Brain microvascular endothelial cell (primary cell): ENCODE measurements around the gene GFER.
A peak's percentile ranks its signal among the peaks of the same experiment; 100 is the strongest.

Source experiments
- DNase-seq: peaks from one replicate; pipeline ENCODE4 v3.0.0-alpha.2; 2020
- H3K27ac ChIP-seq: fragments of 250-450 bp; sonication (Bioruptor Pico); 2 replicates; pipeline ENCODE4 v1.5.1; 2020; ENCODE audit warnings: mild to moderate bottlenecking, moderate library complexity
- H3K27me3 ChIP-seq: fragments of 250-450 bp; sonication (Bioruptor Pico); replicated peaks from 2 replicates; pipeline ENCODE4 v1.5.1; 2020; ENCODE audit warnings: mild to moderate bottlenecking
- H3K36me3 ChIP-seq: fragments of 250-450 bp; sonication (Bioruptor Pico); replicated peaks from 2 replicates; pipeline ENCODE4 v1.5.1; 2020; ENCODE audit warnings: mild to moderate bottlenecking
- H3K4me3 ChIP-seq: 2 replicates; pipeline ENCODE4 v1.5.1; 2011; ENCODE audit warnings: low read depth, mild to moderate bottlenecking, control low read depth, low read length, moderate library complexity
- in situ Hi-C: cut with HindIII; loops from 2 replicates; pipeline ENCODE4 v1.10.0; 2017; ENCODE audit warnings: low sequenced_read_pairs, low pct_ligation_motif_present
- TF ChIP-seq, protein P1 (sequence below): IDR thresholded peaks from 2 replicates; pipeline ENCODE4 v1.5.1; 2011; ENCODE audit warnings: low read depth, mild to moderate bottlenecking, moderate library complexity, low read length, control low read depth, inconsistent platforms; ENCODE audit errors: missing control alignments

GFER gene

DNA sequence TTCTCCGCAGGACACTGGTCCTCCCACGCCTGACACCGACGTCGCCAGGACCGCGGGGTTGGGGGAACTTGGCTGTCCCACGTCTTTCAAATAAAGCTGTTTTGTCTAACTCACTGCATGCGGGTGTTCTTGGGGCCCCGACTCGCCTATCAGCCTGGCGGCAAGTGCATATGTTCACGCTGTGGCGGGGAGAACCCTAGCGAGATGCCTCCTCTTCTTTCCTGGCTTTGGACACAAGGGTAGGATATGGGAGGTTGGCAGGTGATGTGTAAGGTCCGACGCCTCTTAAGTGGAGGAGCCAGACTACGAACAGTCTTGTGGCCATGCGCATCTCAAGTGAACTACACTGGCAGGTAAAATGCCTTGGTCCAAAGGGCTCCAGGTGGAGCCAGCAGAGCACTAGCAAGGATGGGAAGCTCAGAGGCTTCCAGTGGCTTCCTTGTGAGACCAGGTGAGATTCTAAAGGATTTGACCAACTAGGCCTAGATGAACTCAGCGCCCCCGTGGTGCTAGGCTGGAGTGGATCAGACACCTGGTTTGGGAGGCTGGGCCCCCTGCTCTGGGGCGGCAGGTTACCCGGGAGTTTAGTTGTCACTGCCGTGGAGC is 18.5 kb upstream of the GFER start:
- no peak for DNase-seq
- peak overlapping the region; percentile 93 for H3K4me3 ChIP-seq
- peaks cover 32% of the 10 kb centered on the region for H3K36me3 ChIP-seq
- TF ChIP-seq, protein P1, sequence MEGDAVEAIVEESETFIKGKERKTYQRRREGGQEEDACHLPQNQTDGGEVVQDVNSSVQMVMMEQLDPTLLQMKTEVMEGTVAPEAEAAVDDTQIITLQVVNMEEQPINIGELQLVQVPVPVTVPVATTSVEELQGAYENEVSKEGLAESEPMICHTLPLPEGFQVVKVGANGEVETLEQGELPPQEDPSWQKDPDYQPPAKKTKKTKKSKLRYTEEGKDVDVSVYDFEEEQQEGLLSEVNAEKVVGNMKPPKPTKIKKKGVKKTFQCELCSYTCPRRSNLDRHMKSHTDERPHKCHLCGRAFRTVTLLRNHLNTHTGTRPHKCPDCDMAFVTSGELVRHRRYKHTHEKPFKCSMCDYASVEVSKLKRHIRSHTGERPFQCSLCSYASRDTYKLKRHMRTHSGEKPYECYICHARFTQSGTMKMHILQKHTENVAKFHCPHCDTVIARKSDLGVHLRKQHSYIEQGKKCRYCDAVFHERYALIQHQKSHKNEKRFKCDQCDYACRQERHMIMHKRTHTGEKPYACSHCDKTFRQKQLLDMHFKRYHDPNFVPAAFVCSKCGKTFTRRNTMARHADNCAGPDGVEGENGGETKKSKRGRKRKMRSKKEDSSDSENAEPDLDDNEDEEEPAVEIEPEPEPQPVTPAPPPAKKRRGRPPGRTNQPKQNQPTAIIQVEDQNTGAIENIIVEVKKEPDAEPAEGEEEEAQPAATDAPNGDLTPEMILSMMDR = no peak
- no peaks in the 10 kb centered on the region for H3K27me3 ChIP-seq
- in situ Hi-C loops = no loop called here
- peak overlapping the region; percentile 88 for H3K27ac ChIP-seq

DNA sequence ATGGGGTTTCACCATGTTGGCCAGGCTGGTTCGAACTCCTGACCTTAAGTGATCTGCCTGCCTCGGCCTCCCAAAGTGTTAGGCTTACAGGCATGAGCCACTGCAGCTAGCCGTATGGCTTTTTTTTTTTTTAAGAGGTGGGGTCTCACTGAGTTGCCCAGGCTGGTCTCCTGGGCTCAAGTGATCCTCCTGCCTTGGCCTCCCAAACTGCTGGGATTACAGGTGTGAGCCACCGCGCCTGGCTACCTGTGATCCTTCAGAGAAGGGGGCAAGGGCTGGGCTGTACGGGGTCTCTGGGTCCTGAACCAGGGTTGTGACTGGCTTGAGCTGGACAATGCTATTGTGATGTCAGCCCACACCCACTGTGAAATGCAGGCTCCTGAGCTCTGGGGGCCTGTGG is 17.5 kb upstream of the GFER start, which contains the start of gene RNF151:
RNF151 (plus strand) TSS at position 397 of the 400 bp plus-strand sequence. CDS start 26 bp downstream, outside the sequence.
- H3K27ac ChIP-seq = no peak within 1 kb of the TSS
- TF ChIP-seq, protein P1 = no peak
- in situ Hi-C loops = no loop called here
- H3K27me3 ChIP-seq = no peaks in the 10 kb centered on the region
- DNase-seq = no peak
- peak within 1 kb of the TSS; percentile 93 for H3K4me3 ChIP-seq
- H3K36me3 ChIP-seq = peaks cover 27% of the 10 kb centered on the region

DNA sequence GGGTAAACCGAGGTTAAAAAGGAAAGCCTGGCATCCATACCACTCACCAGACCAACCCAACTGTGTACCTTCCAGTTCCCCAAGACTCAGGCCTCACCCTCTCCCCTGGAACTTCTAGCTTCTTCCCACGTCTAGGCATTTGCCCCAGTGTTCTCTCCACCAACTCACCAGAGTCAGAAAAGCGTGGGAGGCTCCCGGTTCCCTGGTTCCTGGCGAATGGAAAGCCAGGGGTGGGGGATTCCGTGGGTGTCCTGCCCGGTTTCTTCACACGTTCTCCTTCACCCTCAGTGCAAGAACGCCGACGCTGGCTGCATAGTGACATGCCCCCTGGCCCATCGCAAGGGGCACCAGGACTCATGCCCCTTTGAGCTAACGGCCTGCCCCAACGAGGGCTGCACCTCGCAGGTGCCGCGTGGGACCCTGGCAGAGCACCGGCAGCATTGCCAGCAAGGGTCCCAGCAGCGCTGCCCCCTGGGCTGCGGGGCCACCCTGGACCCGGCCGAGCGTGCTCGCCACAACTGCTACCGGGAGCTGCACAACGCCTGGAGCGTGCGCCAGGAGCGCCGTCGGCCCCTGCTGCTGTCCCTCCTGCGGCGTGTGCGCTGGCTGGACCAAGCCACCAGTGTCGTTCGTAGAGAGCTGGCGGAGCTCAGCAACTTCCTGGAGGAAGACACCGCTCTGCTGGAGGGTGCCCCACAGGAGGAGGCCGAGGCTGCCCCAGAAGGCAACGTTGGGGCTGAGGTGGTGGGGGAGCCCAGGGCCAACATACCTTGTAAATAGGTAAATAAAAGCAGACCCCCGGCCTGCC is 15.6 kb upstream of the GFER start:
- Histone ChIP-seq H3K36me3 (peaks cover 9% of the 10 kb centered on the region), H3K27ac (no peak overlapping the region), H3K27me3 (no peaks in the 10 kb centered on the region), H3K4me3 (no peak overlapping the region)
- in situ Hi-C loops = no loop called here
- TF ChIP-seq, protein P1 = no peak
- DNase-seq = no peak

DNA sequence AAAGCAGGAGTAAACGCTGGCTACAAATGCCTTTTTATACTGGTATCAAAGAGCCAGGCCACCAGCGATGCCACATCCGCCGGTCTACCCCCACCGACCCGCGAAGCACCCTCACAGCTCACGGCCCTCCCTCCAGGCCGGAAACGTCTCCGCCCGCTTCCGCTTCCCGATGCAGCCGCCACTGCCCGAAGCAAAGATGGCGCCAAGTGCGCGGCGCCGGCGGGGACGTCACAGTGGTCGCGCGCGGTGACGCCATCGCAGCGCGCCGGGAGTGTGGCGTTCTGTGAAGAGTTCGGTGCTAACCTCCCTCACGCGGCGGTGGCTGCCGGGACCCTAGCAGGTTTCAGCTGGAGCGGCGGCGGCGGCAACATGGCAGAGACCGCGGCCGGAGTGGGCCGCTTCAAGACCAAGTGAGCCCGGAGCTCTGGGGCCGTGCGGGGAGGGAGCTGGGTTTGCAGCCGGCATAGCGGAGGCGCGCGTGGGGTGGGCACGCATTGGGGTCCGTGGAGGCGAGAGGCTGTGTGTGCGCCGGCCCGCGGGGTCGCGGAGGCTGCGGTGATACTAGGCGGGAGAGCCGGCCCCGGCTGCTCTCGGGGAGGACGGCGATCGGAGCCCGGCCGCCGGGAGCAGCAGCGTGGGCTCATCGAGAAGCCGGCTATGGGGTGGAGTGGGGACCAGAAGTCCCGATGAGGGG is 12.1 kb upstream of the GFER start, which contains the start of gene TBL3:
TBL3 (plus strand) TSS at position 258 of the 694 bp plus-strand sequence; CDS start at position 370, 112 bp downstream.
- no peaks in the 10 kb centered on the region for H3K27me3 ChIP-seq
- in situ Hi-C loops = no loop called here

DNA sequence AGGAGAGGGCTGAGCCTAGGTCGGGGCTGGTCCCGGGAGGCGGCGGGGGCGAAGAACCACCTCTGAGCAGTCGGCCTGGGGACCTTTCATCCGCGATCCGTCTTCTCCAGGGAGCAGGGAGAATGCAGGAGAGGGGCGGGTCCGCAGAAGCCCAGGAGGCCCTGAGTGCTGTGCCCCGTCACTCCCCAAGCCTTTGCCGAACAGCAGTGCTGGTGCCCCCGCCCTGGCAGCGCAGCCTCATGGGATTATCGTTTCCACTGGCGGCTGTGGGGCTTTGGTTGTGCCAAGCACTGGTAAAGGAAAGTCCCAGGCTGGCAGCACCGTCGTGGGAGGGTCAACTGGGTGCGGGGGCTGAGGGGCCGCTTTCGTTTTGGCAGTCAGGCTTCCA is 11.5 kb upstream of the GFER start:
- Histone ChIP-seq H3K27me3 (no peaks in the 10 kb centered on the region), H3K27ac (peak overlapping the region; percentile 78), H3K4me3 (peak overlapping the region; percentile 91), H3K36me3 (peaks cover 32% of the 10 kb centered on the region)
- in situ Hi-C loops = no loop called here
- TF ChIP-seq, protein P1 = no peak
- DNase-seq = no peak

More for the DNA sequence above, 12.1 kb upstream of the GFER start, which contains the start of gene TBL3:
- TF ChIP-seq, protein P1 = no peak
- Histone ChIP-seq H3K4me3 (peak within 1 kb of the TSS; percentile 91), H3K36me3 (peaks cover 29% of the 10 kb centered on the region), H3K27ac (peak within 1 kb of the TSS; percentile 78)
- DNase-seq = peak; percentile 87
